LNCaP clone FGC (cell line): ENCODE data around the gene CDCP1.

Experiments used
- DNase-seq: peaks from one replicate; pipeline ENCODE4 v3.0.0-alpha.2; 2011; ENCODE audit warnings: low read depth
- H3K4me3 ChIP-seq: 2 replicates; pipeline ENCODE4 v1.5.1; 2011; ENCODE audit warnings: mild to moderate bottlenecking, low read depth, low read length, control low read depth
- TF ChIP-seq, protein P1 (sequence below): IDR thresholded peaks from 2 replicates; pipeline ENCODE4 v1.5.1; 2012; ENCODE audit warnings: mild to moderate bottlenecking; ENCODE audit not compliant: control insufficient read depth, insufficient read depth; ENCODE audit errors: extremely low read depth

Gene CDCP1

DNA sequence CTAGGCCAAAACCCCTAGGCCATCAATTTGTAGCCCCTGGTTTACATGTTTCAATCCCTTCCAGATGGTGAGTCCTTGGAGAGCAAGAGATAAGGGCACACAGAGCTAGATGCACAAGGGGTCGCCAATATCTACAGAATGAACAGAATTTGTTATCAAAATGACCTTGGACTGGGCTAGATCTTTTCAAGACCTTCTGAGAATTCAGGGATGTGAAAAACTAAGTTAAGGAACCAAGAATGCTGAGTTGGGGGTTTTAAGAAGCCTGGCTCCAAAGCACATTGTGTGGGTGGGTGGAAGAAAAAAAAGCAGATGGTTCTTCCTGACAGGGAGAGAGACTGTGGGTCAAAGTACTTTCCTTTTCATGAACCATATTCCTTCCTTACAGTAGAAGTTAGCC is 10.2 kb downstream of the CDCP1 start:
- TF ChIP-seq, protein P1, sequence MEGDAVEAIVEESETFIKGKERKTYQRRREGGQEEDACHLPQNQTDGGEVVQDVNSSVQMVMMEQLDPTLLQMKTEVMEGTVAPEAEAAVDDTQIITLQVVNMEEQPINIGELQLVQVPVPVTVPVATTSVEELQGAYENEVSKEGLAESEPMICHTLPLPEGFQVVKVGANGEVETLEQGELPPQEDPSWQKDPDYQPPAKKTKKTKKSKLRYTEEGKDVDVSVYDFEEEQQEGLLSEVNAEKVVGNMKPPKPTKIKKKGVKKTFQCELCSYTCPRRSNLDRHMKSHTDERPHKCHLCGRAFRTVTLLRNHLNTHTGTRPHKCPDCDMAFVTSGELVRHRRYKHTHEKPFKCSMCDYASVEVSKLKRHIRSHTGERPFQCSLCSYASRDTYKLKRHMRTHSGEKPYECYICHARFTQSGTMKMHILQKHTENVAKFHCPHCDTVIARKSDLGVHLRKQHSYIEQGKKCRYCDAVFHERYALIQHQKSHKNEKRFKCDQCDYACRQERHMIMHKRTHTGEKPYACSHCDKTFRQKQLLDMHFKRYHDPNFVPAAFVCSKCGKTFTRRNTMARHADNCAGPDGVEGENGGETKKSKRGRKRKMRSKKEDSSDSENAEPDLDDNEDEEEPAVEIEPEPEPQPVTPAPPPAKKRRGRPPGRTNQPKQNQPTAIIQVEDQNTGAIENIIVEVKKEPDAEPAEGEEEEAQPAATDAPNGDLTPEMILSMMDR: no peak
- no peak for DNase-seq
- no peak overlapping the region for H3K4me3 ChIP-seq

DNA sequence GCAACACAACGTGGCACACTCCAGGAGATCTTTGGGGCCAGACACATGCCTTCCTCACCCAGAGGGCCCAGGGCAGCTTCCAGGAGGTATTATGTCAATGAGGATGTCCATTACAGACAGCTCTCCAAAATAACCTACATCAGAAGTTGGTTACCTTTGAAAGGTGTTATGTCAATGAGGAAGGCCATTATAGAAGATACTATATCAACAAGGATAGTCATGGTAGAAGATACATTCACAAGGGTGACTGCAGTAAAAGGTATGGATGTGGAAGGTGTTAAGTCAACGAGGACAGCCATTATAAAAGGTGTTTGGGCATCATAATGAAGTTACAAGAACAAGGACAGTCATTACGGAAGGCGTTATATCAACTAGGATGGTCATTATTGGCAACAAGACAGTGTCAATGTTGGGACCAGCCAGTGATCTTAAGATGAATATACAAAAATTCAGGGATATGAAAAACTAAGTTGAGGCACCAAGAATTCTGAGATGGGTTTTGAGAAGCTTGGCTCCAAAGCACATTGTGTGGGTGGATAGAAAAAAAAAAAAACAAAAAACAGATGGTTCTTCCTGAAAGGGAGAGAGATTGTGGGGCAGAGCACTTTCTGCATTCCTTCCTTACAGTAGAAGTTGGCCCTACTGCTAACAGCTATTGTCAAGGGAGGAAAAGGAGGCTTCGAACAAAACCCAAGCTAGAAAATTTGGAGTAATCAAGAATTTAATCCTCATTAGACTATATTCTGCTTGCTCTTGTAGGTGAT is 11.2 kb downstream of the CDCP1 start:
- TF ChIP-seq, protein P1: no peak
- no peak overlapping the region for H3K4me3 ChIP-seq
- no peak for DNase-seq

DNA sequence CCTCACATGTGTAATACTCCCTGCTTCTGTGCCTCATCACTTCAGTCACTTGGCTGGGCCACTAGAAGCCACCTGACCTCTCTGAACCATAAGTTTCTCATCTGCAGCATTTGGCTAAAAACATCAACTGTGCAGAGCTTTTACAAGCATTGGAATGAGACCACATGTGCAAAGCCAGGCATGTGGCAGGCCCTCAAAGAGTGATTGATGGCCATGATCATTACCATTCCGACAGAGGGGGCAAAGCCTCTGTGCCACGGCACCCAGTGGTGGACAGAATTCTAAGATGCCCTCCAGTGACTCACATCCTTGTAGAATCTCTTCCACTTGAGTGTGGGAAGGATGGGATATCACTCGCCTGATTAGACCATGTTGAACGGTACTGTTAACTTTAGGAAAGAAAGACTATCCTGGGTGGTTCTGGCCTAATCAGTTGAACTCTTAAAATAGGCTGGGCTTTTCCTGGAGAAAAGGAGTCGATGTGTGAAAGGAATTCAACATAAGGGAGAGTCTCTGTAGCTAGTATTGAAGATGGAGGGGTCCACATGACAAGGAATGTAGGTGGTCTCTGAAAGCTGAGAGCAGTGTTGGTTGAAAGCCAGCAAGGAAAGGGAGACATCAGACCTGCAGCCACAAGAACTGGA is 13.5 kb downstream of the CDCP1 start:
- H3K4me3 ChIP-seq: no peak overlapping the region
- TF ChIP-seq, protein P1: no peak
- no peak for DNase-seq

DNA sequence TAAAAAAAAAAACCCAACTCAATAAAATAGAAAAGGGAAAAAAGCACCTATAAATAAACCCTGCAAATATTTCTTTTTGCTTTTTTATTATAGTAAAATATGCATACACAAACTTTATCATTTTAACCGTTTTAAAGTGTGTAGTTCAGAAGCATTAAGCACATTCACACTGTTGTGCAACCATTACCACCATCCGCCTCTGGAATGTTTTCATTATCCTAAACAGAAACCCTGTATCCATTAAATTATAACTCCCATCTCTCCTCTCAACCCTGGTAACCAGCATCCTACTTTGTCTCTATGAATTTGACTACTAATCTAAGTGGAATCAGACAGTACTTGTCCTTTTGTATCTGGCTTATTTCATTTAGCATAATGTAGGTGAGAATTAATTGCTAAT is 15.0 kb downstream of the CDCP1 start:
- TF ChIP-seq, protein P1: no peak
- H3K4me3 ChIP-seq: no peak overlapping the region
- DNase-seq: no peak

DNA sequence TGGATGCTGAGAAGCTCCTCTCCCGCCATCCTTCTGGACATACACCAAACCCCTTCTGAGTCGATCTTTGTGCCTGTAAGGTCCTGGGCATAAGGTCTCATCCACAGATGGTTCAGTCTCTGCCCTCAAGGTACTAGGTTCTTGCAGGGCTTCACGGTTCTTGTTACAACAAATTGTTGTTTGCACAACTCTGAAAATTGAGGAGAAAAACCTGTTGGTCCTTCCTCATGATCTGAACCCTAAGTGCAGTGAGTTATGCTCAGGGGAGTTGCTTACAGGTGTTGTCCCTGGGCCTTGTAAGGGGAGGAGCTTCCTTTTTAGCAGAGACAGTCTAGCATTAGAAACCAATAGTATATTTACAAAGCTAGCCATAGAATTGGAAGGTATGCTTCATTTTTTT is 15.7 kb downstream of the CDCP1 start:
- DNase-seq: no peak
- TF ChIP-seq, protein P1: no peak
- no peak overlapping the region for H3K4me3 ChIP-seq

DNA sequence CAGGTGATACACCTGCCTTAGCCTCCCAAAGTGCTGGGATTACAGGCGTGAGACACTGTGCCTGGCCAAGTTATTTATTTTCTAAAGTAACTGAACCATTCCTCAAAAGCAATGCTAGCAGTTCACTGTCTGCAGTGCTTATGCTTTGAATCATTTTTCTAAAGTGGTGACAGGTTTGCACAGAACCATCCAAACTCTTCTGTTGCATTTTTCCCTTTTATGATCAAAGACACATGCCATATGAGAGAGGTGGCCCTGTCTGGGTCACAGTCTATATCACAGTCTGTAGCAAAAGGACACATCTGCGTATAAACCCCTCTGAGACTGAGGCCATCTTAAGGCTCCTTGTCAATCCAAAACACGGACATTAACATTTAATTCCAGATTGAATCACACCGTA is 17.2 kb downstream of the CDCP1 start:
- TF ChIP-seq, protein P1: no peak
- H3K4me3 ChIP-seq: no peak overlapping the region
- no peak for DNase-seq
